WI38 (cell line): ENCODE results near the gene MBD1.

Experiments used
- H3K4me3 ChIP-seq: 2 replicates; pipeline ENCODE4 v1.5.1; 2011; ENCODE audit warnings: low read depth, mild to moderate bottlenecking, control low read depth, low read length
- CTCF ChIP-seq: IDR thresholded peaks from 2 replicates; pipeline ENCODE4 v1.5.1; 2012; ENCODE audit warnings: low read depth, mild to moderate bottlenecking, control low read depth, low read length

The MBD1 gene

DNA sequence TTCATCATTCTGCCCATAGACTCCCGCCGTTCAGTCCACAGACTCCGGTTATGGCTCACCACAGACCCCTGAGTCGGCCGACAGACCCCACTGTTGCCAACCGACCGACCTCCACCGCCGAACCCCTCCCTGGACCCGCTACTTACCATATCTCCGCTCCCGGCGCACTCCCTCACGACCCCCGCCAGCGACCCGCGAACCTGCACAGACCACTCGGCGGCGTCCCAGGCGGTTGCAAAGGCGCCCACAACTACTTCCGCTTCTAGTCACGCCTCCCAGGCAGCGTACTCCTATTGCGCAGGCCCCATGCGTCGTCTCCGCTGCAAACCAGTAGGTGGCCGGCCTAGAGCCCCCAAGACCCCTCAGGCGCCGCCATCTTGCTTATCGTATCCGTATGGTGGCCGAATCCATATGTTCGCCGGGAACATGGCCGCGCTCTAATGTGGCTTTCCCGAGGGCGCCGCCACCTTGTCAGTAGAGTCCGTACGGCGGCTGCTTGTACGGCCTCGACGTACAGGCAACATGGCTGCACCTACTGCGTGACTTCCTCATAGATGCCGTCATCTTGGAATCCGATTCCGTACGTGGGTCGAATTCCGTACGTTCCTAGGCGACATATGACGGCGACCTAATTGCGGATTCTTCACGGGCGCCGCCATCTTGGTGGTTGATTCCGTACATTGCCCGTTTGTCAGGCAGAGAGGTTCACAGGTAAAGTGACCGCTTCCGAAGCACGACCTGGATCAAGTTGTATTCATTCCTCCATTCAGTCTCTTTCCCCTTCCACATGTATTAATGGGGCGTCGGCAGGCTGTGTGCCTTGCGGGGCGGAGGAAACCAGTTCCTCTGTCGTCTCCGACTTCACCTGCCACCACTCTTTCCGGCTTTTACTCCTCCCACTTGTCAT, 6.4 kb upstream of the MBD1 start, which contains the start of gene CXXC1:
Gene CXXC1, minus strand, starts transcription at position 252 of the 907 bp plus-strand sequence. Its CDS starts 103 bp downstream, at position 149.
- peak; percentile 51; the same call in 1 of the 2 replicates for TF ChIP-seq CTCF
- H3K4me3 ChIP-seq: peak within 1 kb of the TSS; percentile 78

GRCh38 chr18:50287028-50287440, 5.7 kb upstream of the MBD1 start:
- no peak for TF ChIP-seq CTCF
- H3K4me3 ChIP-seq: peak overlapping the region; percentile 78

- no peak for TF ChIP-seq CTCF
- peak overlapping the region; percentile 78 for H3K4me3 ChIP-seq
Measured at GRCh38 chr18:50286391-50287027, 5.2 kb upstream of the MBD1 start.

DNA sequence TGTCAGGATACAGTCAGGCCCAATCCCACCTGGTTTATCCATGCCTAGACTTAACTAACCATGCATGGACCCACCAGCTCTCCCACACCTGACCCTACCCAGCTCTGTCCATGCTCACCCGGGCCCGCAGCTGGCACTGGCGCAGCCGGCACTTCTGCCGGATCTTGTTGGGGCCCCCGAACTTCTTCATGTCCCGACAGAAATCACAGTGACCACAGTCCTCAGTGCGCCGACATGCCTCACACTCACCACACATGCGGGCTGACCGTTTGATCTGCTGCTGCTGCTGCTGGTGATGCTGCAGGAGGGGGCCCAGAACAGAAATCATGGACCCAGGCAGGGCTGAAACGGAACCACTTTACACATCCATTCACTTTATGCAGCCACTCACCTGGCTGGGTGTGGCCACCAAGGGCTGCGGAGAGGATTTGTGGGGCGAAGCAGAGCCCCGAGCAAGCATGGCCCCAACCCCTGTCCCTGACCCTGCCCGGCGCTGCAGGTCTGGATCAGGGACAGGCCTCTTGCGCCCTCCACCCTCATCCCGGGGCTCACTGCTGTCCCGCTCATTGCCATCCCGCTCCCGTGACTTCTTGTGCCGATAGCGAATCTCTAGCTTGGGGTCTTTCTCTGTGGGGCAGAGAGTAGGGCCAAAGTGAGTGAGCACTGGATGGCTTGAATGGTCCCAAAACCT, 4.5 kb upstream of the MBD1 start:
- no peak for TF ChIP-seq CTCF
- no peak overlapping the region; the same call in 1 of the 2 replicates for H3K4me3 ChIP-seq

DNA sequence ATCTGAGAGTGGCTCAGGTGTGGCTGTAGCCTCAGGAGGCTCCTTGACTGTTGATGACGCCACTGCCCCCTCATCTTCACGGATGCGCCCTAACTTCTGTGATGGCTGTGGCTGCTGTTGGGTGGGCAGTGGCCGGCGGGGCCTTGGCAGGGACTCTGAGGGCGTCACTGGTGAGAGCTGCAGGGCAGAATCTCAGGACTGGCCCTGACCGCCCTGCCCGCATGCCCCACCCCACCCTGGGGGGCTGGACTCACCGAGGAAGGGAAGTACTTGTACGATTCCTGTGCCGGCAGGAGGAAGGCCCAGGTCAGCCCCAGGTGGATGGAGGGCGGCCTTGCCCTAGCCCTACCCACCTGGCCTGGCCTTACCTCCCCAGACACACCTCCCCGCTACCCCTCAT, 3.7 kb upstream of the MBD1 start:
- H3K4me3 ChIP-seq: no peak overlapping the region
- TF ChIP-seq CTCF: no peak

- TF ChIP-seq CTCF: no peak
- no peak overlapping the region for H3K4me3 ChIP-seq
Measured at GRCh38 chr18:50284255-50284885, 3.0 kb upstream of the MBD1 start.
